Bronchial epithelial cell (primary cell): Measurements from ENCODE around the gene FBN1. TPM values are rescaled to one million over a fixed set of nuclear protein-coding genes. Genes with fewer than 3 reads are reported as not detected.
A peak's percentile ranks its signal among the peaks of the same experiment; 100 is the strongest.

Source experiments
- DNase-seq: peaks from one replicate; pipeline ENCODE4 v3.0.0-alpha.2; 2010; ENCODE audit warnings: low read depth
- FAIRE-seq: peaks from 2 replicates; lab custom pipeline; 2011; peaks lifted over from hg19 to GRCh38; lab: Jason Lieb, UNC
- H3K27me3 ChIP-seq: 2 replicates; pipeline ENCODE4 v1.5.1; 2011; ENCODE audit warnings: low read length; ENCODE audit not compliant: control insufficient read depth, insufficient read depth
- H3K36me3 ChIP-seq: 2 replicates; pipeline ENCODE4 v1.5.1; 2011; ENCODE audit warnings: low read length; ENCODE audit not compliant: control insufficient read depth, insufficient read depth
- H3K4me3 ChIP-seq: 2 replicates; pipeline ENCODE4 v1.5.1; 2011; ENCODE audit warnings: mild to moderate bottlenecking, low read depth, low read length, control low read depth
- total RNA-seq: library from RNA; depleted of rRNA; stranded (reverse); fragments of >200 nt; gene quantifications from 2 replicates; pipeline ENCODE4 v1.2.1, GENCODE V29; 2014
- TF ChIP-seq, protein P1 (sequence below): IDR thresholded peaks from 2 replicates; pipeline ENCODE4 v1.5.1; 2011; ENCODE audit warnings: mild to moderate bottlenecking, moderate library complexity, low read length, control low read depth, inconsistent platforms; ENCODE audit not compliant: insufficient read depth, severe bottlenecking

FBN1 gene
- total RNA-seq, 1 donor from 2014 or later, result 6.3 TPM

DNA sequence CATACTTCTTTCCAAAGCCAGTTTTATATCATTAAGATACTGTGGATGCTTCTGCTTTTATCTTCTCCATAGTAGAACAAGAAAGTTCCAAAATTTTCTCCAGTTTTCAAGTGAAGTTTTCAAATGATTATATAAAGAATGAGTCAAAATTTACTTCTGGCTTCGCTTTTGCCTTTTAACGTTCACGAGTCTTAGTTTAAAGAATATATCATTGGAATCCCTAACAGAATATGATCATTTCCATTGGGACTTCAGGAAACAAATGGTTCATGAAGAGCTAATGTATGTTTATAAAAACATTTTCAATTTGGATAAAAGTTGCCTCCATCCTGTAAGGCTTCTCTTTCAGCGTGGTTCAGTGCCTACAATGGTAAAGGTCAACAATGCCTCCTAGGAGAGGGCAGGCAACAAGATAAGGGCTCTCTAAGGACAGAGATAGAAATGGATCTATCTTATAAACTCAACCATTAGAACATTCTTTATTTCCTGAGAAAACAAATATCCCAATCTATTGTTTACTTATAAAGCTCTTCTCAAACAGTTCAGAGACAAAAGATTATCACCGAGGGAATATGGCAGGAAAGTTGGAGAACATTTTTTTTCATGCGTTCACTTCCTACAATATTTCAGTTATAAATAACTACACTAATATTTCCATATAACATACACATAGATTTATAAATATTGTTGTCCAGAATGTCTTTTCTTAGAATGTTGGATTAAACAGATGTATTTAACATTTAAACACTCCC lies 60.5 kb downstream of the FBN1 start:
- H3K27me3 ChIP-seq, result no peaks in the 10 kb centered on the region
- H3K4me3 ChIP-seq, result no peak overlapping the region
- FAIRE-seq, result no peak
- H3K36me3 ChIP-seq, result no peaks in the 10 kb centered on the region
- no peak for DNase-seq
- TF ChIP-seq, protein P1, sequence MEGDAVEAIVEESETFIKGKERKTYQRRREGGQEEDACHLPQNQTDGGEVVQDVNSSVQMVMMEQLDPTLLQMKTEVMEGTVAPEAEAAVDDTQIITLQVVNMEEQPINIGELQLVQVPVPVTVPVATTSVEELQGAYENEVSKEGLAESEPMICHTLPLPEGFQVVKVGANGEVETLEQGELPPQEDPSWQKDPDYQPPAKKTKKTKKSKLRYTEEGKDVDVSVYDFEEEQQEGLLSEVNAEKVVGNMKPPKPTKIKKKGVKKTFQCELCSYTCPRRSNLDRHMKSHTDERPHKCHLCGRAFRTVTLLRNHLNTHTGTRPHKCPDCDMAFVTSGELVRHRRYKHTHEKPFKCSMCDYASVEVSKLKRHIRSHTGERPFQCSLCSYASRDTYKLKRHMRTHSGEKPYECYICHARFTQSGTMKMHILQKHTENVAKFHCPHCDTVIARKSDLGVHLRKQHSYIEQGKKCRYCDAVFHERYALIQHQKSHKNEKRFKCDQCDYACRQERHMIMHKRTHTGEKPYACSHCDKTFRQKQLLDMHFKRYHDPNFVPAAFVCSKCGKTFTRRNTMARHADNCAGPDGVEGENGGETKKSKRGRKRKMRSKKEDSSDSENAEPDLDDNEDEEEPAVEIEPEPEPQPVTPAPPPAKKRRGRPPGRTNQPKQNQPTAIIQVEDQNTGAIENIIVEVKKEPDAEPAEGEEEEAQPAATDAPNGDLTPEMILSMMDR, result no peak

DNA sequence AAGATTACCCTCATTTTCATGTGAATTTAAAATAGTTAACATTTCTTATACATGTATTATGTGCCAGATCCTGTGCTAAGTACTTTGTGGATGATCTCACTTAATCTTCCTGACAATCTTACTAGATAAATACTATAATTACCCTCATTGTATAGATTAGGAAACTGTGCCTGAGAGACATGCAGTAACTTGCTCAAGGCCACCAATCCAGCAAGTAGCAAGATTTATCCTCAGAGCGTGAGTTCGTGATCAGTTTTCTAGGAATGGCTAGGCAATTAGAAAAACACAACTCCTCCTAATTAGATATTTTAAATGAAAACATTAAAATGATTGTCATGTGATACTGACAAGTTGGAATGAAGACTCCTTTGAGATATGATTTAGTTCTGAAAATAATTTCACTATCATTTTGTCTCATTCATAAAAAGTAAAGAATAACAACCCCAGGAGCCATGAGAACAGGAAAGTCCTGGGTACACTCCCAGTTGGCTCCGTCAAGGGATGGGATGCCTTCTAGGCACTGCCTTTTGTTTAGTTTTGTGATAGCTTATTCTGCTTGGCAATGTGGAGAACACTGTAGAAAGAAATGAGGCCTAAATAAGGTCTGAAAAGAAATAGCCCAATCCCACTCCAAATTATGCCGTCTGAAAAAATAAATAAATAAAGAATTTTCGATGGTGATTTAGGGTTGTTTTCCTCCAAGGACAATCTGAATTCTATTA lies 61.3 kb downstream of the FBN1 start:
- H3K4me3 ChIP-seq, result no peak overlapping the region
- no peaks in the 10 kb centered on the region for H3K27me3 ChIP-seq
- peak; percentile 72 for DNase-seq
- TF ChIP-seq, protein P1, result no peak
- no peaks in the 10 kb centered on the region for H3K36me3 ChIP-seq
- FAIRE-seq, result no peak

GRCh38 chr15:48582452-48583247 lies 62.9 kb downstream of the FBN1 start:
- TF ChIP-seq, protein P1, result no peak
- no peak overlapping the region for H3K4me3 ChIP-seq
- FAIRE-seq, result no peak
- H3K27me3 ChIP-seq, result no peaks in the 10 kb centered on the region
- H3K36me3 ChIP-seq, result no peaks in the 10 kb centered on the region
- peak; percentile 72 for DNase-seq

- no peaks in the 10 kb centered on the region for H3K36me3 ChIP-seq
- no peak overlapping the region for H3K4me3 ChIP-seq
- no peaks in the 10 kb centered on the region for H3K27me3 ChIP-seq
- DNase-seq (no peak), FAIRE-seq (no peak)
- TF ChIP-seq, protein P1, result no peak
Observed at GRCh38 chr15:48581219-48581618, 64.3 kb downstream of the FBN1 start.

DNA sequence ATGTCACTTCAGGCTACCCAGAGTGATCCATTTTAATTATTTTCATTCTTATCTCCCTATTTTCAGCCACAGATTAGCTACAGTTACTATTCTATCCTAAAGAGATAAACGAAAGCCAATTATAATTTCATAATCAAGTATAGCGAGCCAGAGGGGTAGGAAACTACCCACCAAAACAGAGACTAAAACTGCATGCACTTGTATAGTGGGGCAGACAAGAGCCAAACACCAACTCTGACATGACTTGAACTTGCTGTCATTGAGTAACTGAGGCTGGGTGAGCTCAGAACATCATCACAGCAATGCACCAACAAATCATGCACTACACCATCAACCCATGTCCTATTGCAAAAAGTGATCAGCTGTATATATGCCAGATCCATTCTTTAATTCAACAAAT lies 64.8 kb downstream of the FBN1 start:
- DNase-seq (no peak), FAIRE-seq (no peak)
- Histone ChIP-seq H3K36me3 (no peaks in the 10 kb centered on the region), H3K27me3 (no peaks in the 10 kb centered on the region), H3K4me3 (no peak overlapping the region)
- TF ChIP-seq, protein P1, result no peak
